Measurements from ENCODE around the gene CA5A. TPM values are rescaled to one million over a fixed set of nuclear protein-coding genes. Genes with fewer than 3 reads are reported as not detected.

Gene CA5A
- polyA plus RNA-seq, 4 donors = under 0.01 TPM; not detected in 3

DNA sequence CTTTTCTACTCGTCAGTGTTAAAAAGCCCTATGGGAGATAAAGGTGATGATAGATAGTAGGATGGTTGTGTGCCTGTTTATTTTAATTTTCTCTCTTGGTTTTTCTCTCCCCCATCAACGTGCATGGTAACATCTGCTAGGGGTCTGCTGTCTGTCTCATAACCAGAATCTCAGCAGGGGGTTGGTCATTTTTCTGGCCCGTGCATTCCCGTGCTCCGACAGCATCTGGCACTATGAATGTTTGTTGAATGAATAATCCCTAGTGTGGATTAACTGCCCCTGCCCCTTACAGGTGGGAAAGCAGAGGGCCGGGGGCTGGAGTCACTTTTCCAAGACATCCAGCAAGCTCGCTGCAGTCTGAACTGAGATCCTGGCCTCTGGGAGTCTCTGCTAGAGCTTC, 6.3 kb downstream of the CA5A start:
- DNase-seq (no peak), FAIRE-seq (no peak)
- Histone ChIP-seq H3K27ac (ENCODE audit: low read depth in 1 of 3, low read length in 2 of 3) (no peak overlapping the region), H3K4me3 (ENCODE audit: low read depth in 1 of 3, low read length in 3 of 3) (no peak overlapping the region), H3K9me3 (ENCODE audit: control insufficient read depth in 2 of 2, insufficient read depth in 1 of 2, low read depth in 1 of 2, low read length in 1 of 2) (peaks cover 0 to 2% of the 10 kb centered on the region in 2 donors), H3K4me1 (ENCODE audit: control insufficient read depth in 3 of 3, insufficient read depth in 2 of 3, low read depth in 1 of 3, low read length in 2 of 3) (no peaks in the 10 kb centered on the region), H3K36me3 (ENCODE audit: control insufficient read depth in 3 of 3, insufficient read depth in 2 of 3, low read depth in 1 of 3, low read length in 3 of 3) (no peaks in the 10 kb centered on the region), H3K27me3 (ENCODE audit: control insufficient read depth in 3 of 3, insufficient read depth in 3 of 3, low read length in 3 of 3) (no peaks in the 10 kb centered on the region)
- 68 to 77% (median 71%) methylated on average over 7 of the region's 7 CpGs for WGBS, 3 donors

DNA sequence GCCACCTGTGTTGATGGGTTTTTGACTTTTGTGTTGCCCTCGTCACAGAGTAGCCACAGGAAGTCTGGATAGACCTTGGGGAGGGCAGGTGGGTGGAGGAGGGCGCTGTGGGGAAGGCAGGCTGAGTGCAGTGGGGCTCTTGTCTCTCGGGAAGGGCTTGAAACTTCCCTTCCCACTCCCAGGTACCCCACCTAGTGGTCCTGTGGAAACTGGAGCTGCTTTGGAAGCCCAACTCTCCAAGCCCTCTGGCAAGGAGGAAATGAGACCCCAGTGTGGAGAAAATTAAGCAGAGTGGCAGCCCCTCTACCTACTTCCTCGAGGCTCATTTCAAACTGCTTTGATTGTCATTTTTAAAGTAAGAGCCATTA, 9.2 kb downstream of the CA5A start:
- 16 to 35% (median 21%) methylated on average over 4 of the region's 4 CpGs for WGBS, 3 donors

DNA sequence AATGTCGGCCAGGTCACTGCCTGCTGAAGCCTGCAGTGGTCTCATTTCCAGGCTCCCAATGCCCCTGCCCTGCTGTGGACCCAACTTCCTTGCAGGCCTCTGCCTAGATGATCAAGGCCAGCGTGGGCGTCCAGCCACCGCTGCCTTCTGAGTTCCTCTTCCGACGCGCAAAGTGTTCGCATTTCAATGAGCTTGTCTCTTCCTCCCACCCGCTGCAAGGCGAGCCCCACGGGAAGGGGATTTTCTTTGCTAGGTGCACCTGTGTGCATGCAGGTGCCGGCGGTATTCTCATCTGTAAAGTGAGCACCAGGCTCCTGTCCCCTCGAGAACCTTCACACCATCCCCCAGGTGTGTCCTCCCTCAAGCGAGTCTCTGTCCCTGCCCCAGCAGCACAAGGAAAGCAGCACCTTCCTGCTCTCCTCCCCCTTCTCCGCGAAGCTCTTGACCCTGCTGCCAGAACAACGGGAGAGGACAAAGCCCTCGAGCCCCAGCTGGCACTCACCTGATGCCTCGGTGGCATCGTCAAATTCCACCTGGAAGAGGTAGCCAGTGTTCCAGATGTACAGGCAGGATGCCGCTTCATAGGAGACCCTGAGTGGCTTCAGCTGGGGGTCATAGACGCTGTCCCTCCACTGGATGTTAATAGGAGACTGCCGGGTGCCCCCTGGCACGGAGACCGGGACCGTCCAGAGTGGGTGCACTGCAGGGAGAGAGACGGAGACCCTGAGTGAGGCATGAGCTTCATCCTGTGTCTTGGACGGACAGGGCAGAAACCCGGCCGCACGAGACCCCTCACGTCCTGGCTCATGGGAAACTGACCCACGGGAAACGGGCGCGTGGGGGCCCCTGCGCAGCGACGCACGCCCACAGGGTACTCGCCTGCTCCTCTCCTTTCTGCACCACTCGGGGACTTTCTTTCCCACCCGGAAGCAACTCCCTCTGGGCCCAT, 9.8 kb downstream of the CA5A start:
- FAIRE-seq = no peak
- Histone ChIP-seq H3K4me1 (ENCODE audit: control insufficient read depth in 3 of 3, insufficient read depth in 2 of 3, low read depth in 1 of 3, low read length in 2 of 3) (no peaks in the 10 kb centered on the region), H3K27me3 (ENCODE audit: control insufficient read depth in 3 of 3, insufficient read depth in 3 of 3, low read length in 3 of 3) (peaks cover 0 to 2% (median 0%) of the 10 kb centered on the region in 3 donors), H3K9me3 (ENCODE audit: control insufficient read depth in 2 of 2, insufficient read depth in 1 of 2, low read depth in 1 of 2, low read length in 1 of 2) (no peaks in the 10 kb centered on the region), H3K4me3 (ENCODE audit: low read depth in 1 of 3, low read length in 3 of 3) (no peak overlapping the region), H3K27ac (ENCODE audit: low read depth in 1 of 3, low read length in 2 of 3) (no peak overlapping the region), H3K36me3 (ENCODE audit: control insufficient read depth in 3 of 3, insufficient read depth in 2 of 3, low read depth in 1 of 3, low read length in 3 of 3) (no peaks in the 10 kb centered on the region)
- DNase-seq = no peak
- WGBS, 3 donors = 67 to 75% (median 70%) methylated on average over 39 to 44 of the region's 44 CpGs

More for the DNA sequence above, 9.2 kb downstream of the CA5A start:
- no peak overlapping the region for H3K4me3 ChIP-seq (ENCODE audit: low read depth in 1 of 3, low read length in 3 of 3)
- no peak overlapping the region for H3K27ac ChIP-seq (ENCODE audit: low read depth in 1 of 3, low read length in 2 of 3)
- no peaks in the 10 kb centered on the region for H3K9me3 ChIP-seq (ENCODE audit: control insufficient read depth in 2 of 2, insufficient read depth in 1 of 2, low read depth in 1 of 2, low read length in 1 of 2)
- FAIRE-seq (no peak), DNase-seq (no peak)
- H3K36me3 ChIP-seq (ENCODE audit: control insufficient read depth in 3 of 3, insufficient read depth in 2 of 3, low read depth in 1 of 3, low read length in 3 of 3) = no peaks in the 10 kb centered on the region
- H3K27me3 ChIP-seq (ENCODE audit: control insufficient read depth in 3 of 3, insufficient read depth in 3 of 3, low read length in 3 of 3) = peaks cover 0 to 2% (median 0%) of the 10 kb centered on the region in 3 donors
- H3K4me1 ChIP-seq (ENCODE audit: control insufficient read depth in 3 of 3, insufficient read depth in 2 of 3, low read depth in 1 of 3, low read length in 2 of 3) = no peaks in the 10 kb centered on the region

DNA sequence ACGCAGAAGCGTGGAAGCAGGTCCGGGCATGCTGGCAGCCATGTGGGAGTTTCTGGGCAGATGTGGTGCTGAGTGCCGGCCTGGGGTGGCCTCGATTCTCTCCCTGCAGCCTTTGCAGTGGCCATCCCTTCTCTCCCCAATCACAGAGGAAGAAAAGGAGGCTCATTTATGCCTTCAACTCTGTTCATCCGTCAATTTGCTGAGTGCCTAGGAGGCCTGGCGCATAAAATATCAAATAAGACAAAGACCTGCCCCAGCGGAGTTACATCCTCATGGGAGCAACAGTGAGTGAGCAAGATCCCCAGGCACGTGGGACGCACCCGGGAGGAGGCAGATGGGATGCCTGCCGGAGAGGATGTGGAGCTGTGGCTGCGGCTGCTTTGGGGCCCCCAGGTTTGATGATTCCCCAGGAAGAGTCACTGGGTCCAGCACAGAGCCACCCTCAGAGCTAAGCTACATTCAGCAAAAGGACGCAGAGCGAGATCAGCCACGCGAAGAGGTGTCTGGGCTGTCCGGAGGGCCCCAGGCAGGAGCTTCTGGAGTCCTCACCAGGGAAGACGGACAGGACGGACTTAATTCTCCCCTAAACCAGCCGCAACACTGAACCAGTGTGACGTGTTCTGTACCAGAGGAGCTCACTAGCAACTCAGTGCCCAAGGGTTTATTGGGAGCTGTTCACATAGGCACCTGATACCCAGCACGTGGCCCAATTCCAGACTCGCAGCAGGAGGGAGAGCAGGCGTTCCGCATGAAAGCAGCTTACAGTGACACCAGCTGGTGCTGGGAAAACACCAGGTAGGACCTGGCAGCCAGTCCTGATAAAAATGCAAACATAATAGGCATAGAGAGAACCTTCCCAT, 11.3 kb downstream of the CA5A start:
- Histone ChIP-seq H3K4me1 (ENCODE audit: control insufficient read depth in 3 of 3, insufficient read depth in 2 of 3, low read depth in 1 of 3, low read length in 2 of 3) (no peaks in the 10 kb centered on the region), H3K27me3 (ENCODE audit: control insufficient read depth in 3 of 3, insufficient read depth in 3 of 3, low read length in 3 of 3) (peaks cover 0 to 2% (median 0%) of the 10 kb centered on the region in 3 donors), H3K36me3 (ENCODE audit: control insufficient read depth in 3 of 3, insufficient read depth in 2 of 3, low read depth in 1 of 3, low read length in 3 of 3) (no peaks in the 10 kb centered on the region), H3K9me3 (ENCODE audit: control insufficient read depth in 2 of 2, insufficient read depth in 1 of 2, low read depth in 1 of 2, low read length in 1 of 2) (no peaks in the 10 kb centered on the region), H3K4me3 (ENCODE audit: low read depth in 1 of 3, low read length in 3 of 3) (no peak overlapping the region), H3K27ac (ENCODE audit: low read depth in 1 of 3, low read length in 2 of 3) (no peak overlapping the region)
- WGBS, 3 donors = 72 to 80% (median 73%) methylated on average over 26 of the region's 26 CpGs
- DNase-seq = no peak
- FAIRE-seq = no peak

DNA sequence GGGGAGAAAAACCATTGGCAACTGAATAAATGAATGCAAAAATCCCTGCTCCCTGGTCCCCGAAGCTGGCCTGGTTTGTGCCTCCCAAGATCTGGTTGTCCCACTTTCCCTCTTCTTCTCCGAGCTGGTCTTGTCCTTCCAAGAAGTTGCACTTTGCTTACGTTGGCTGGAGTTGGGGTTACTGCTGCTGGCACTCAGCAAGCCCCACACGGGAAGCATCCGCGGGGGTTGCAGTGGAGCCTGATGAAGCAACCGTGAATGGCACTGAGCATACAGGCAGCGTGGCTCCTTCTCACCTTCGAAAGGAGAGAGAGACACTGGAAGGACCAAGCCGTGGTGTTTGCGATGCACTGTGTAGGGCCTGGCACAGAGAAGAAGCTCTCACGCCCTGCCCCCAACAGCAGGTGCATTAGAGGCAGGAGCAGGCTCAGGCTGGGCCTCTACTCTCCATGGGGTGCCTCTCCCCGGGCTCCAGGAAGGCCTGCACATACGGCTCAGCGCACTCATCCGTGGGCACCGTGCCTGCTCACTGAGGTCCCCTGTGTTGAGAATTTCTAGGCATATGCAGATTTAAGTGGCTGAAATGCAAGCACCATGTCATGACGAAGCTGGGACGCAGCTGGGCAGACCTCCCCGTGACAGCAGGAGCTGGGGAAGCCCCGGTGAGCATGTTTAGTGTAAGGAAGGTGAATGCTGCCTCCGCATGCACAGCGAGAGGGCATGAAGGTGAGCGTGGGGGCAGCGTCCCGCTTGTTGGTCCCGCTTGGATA, 12.1 kb downstream of the CA5A start:
- 72 to 74% (median 73%) methylated on average over 27 of the region's 27 CpGs for WGBS, 3 donors
- H3K36me3 ChIP-seq (ENCODE audit: control insufficient read depth in 3 of 3, insufficient read depth in 2 of 3, low read depth in 1 of 3, low read length in 3 of 3) = no peaks in the 10 kb centered on the region
- H3K27ac ChIP-seq (ENCODE audit: low read depth in 1 of 3, low read length in 2 of 3) = no peak overlapping the region
- FAIRE-seq = no peak
- DNase-seq = no peak
- no peaks in the 10 kb centered on the region for H3K4me1 ChIP-seq (ENCODE audit: control insufficient read depth in 3 of 3, insufficient read depth in 2 of 3, low read depth in 1 of 3, low read length in 2 of 3)
- H3K9me3 ChIP-seq (ENCODE audit: control insufficient read depth in 2 of 2, insufficient read depth in 1 of 2, low read depth in 1 of 2, low read length in 1 of 2) = no peaks in the 10 kb centered on the region
- H3K27me3 ChIP-seq (ENCODE audit: control insufficient read depth in 3 of 3, insufficient read depth in 3 of 3, low read length in 3 of 3) = peaks cover 0 to 2% (median 0%) of the 10 kb centered on the region in 3 donors
- H3K4me3 ChIP-seq (ENCODE audit: low read depth in 1 of 3, low read length in 3 of 3) = no peak overlapping the region

DNA sequence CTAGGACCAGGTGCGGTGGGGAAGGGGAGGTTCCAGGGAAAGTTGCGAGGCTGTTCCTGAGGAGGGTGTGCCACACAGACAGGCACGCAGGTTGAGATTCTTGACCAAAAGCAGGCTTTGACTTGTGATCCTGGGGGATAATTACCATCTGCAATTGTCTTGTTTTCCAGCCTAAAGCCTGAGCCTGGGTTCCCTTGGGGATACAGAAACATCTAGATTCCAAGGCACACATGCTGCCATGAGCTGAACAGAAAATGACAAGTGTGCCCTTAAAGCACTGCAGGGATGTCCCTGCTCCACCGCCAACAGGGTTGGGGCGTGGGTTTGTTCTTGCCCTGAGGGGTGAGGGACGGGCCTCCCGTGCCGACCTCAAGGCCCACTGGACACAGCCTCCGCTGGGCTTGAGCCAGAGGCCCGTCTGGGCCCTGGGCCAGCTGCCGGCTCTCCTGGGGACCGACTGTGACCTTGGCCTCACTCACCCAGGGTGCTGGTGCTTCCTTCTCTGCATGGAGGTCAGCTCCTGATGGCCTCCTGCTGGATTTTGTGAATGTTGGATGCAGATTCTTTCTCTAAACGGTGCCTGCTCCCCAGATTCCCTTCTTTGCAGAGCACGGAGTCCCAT, 14.0 kb downstream of the CA5A start:
- Histone ChIP-seq H3K36me3 (ENCODE audit: control insufficient read depth in 3 of 3, insufficient read depth in 2 of 3, low read depth in 1 of 3, low read length in 3 of 3) (no peaks in the 10 kb centered on the region), H3K27ac (ENCODE audit: low read depth in 1 of 3, low read length in 2 of 3) (no peak overlapping the region), H3K9me3 (ENCODE audit: control insufficient read depth in 2 of 2, insufficient read depth in 1 of 2, low read depth in 1 of 2, low read length in 1 of 2) (no peaks in the 10 kb centered on the region), H3K27me3 (ENCODE audit: control insufficient read depth in 3 of 3, insufficient read depth in 3 of 3, low read length in 3 of 3) (peaks cover 0 to 2% (median 0%) of the 10 kb centered on the region in 3 donors), H3K4me3 (ENCODE audit: low read depth in 1 of 3, low read length in 3 of 3) (no peak overlapping the region), H3K4me1 (ENCODE audit: control insufficient read depth in 3 of 3, insufficient read depth in 2 of 3, low read depth in 1 of 3, low read length in 2 of 3) (no peaks in the 10 kb centered on the region)
- no peak for FAIRE-seq
- DNase-seq = no peak
- 51 to 72% (median 60%) methylated on average over 14 of the region's 14 CpGs for WGBS, 3 donors

DNA sequence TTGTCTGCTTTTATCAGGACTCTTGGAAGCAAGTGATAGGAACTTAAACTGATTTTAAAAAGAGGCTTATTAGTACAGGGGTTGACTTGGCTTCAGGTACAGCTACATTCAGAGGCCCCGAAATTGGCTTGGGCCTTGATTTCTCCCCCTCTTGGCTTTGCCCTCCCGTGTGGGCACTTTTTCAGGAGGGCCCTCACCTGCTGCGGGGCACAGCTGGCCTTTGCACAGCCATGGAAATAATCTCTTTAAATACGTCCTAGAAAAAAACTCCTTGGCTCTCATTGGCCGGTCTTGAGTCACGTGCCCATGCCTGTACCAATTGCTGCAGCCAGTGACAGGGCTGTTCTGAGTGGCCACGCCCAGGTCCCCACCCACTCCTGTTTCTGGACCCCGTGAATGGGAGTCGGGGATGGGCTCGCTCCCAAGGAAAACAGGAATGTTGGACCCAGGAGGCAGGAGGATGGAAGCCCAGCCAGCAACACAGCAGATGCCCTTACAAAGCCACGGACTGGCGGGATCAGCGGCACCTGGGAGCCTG, 15.0 kb downstream of the CA5A start:
- H3K4me3 ChIP-seq (ENCODE audit: low read depth in 1 of 3, low read length in 3 of 3) = no peak overlapping the region
- H3K9me3 ChIP-seq (ENCODE audit: control insufficient read depth in 2 of 2, insufficient read depth in 1 of 2, low read depth in 1 of 2, low read length in 1 of 2) = no peaks in the 10 kb centered on the region
- H3K4me1 ChIP-seq (ENCODE audit: control insufficient read depth in 3 of 3, insufficient read depth in 2 of 3, low read depth in 1 of 3, low read length in 2 of 3) = no peaks in the 10 kb centered on the region
- H3K27me3 ChIP-seq (ENCODE audit: control insufficient read depth in 3 of 3, insufficient read depth in 3 of 3, low read length in 3 of 3) = peaks cover 0 to 2% (median 0%) of the 10 kb centered on the region in 3 donors
- FAIRE-seq (no peak), DNase-seq (no peak)
- 44 to 74% (median 52%) methylated on average over 13 of the region's 13 CpGs for WGBS, 3 donors
- H3K36me3 ChIP-seq (ENCODE audit: control insufficient read depth in 3 of 3, insufficient read depth in 2 of 3, low read depth in 1 of 3, low read length in 3 of 3) = no peaks in the 10 kb centered on the region
- H3K27ac ChIP-seq (ENCODE audit: low read depth in 1 of 3, low read length in 2 of 3) = no peak overlapping the region

Measured in small intestine (tissue), 7 donors.